HG03066 (cell line): Measurements from ENCODE around the gene DDAH1.

Experiments
- ATAC-seq: cut with Tn5 transposase; IDR thresholded peaks from one replicate; pipeline ENCODE4 v1.9.1; 2021; ENCODE audit warnings: low read depth; ENCODE audit not compliant: unreplicated experiment

DDAH1 gene

GRCh38 chr1:85333186-85333585 is 131.8 kb downstream of the DDAH1 start:
- ATAC-seq = no peak

- no peak for ATAC-seq
These were observed 132.4 kb downstream of the DDAH1 start for GRCh38 chr1:85332575-85332974.

- ATAC-seq = no peak
These were observed 134.2 kb downstream of the DDAH1 start for GRCh38 chr1:85330711-85331290.

- ATAC-seq = no peak
These were observed 134.7 kb downstream of the DDAH1 start for GRCh38 chr1:85330214-85330631.

GRCh38 chr1:85328713-85329397 is 136.1 kb downstream of the DDAH1 start:
- ATAC-seq = no peak

- no peak for ATAC-seq
These were observed 137.2 kb downstream of the DDAH1 start for GRCh38 chr1:85327759-85328158.

GRCh38 chr1:85326851-85327250 is 138.1 kb downstream of the DDAH1 start:
- ATAC-seq = no peak

GRCh38 chr1:85326336-85326735 is 138.6 kb downstream of the DDAH1 start:
- no peak for ATAC-seq

GRCh38 chr1:85325920-85326319 is 139.0 kb downstream of the DDAH1 start:
- no peak for ATAC-seq

- no peak for ATAC-seq
These were observed 141.2 kb downstream of the DDAH1 start for GRCh38 chr1:85323770-85324169.

GRCh38 chr1:85322655-85323054 is 142.3 kb downstream of the DDAH1 start:
- no peak for ATAC-seq

- no peak for ATAC-seq
These were observed 143.6 kb downstream of the DDAH1 start for GRCh38 chr1:85321237-85321964.

- ATAC-seq = no peak
These were observed 144.4 kb downstream of the DDAH1 start for GRCh38 chr1:85320371-85321131.

GRCh38 chr1:85319931-85320330 is 145.0 kb downstream of the DDAH1 start:
- ATAC-seq = no peak

GRCh38 chr1:85319491-85319890 is 145.5 kb downstream of the DDAH1 start:
- no peak for ATAC-seq

- ATAC-seq = no peak
These were observed 146.7 kb downstream of the DDAH1 start for GRCh38 chr1:85318217-85318616.

GRCh38 chr1:85317560-85317959 is 147.4 kb downstream of the DDAH1 start:
- ATAC-seq = no peak

- ATAC-seq = no peak
These were observed 148.6 kb downstream of the DDAH1 start for GRCh38 chr1:85316321-85316720.

GRCh38 chr1:85315789-85316188 is 149.2 kb downstream of the DDAH1 start:
- ATAC-seq = no peak

GRCh38 chr1:85314726-85315125 is 150.2 kb downstream of the DDAH1 start:
- ATAC-seq = no peak
